Mesodermal cell (in vitro differentiated cells): ENCODE measurements around the gene SLFNL1.

Experiments
- H3K27ac ChIP-seq: 2 replicates; pipeline ENCODE4 v1.7.0; 2013; ENCODE audit warnings: mild to moderate bottlenecking, low read depth, low read length, moderate library complexity; ENCODE audit not compliant: severe bottlenecking
- H3K36me3 ChIP-seq: 2 replicates; pipeline ENCODE4 v1.7.1; 2013; ENCODE audit warnings: mild to moderate bottlenecking, low read length, moderate library complexity; ENCODE audit not compliant: control insufficient read depth, insufficient read depth
- H3K4me1 ChIP-seq: one replicate; pipeline ENCODE4 v1.7.1; 2013; ENCODE audit warnings: mild to moderate bottlenecking, low read length; ENCODE audit not compliant: insufficient read depth, control insufficient read depth, poor library complexity, severe bottlenecking
- H3K4me3 ChIP-seq: 2 replicates; pipeline ENCODE4 v1.7.0; 2013; ENCODE audit warnings: low read length, control low read depth, mild to moderate bottlenecking; ENCODE audit not compliant: insufficient read depth, poor library complexity, severe bottlenecking; ENCODE audit errors: extremely low read depth
- H3K9me3 ChIP-seq: 2 replicates; pipeline ENCODE4 v1.7.1; 2013; ENCODE audit warnings: mild to moderate bottlenecking, low read length, moderate library complexity; ENCODE audit not compliant: control insufficient read depth
- WGBS, 2 experiments: methylation state at CpG; one replicate each; pipeline ENCODE4 v1.1.5; 2013; ENCODE audit warnings: missing lambda C conversion rate in 2 of 2; ENCODE audit not compliant: insufficient coverage in 2 of 2; 5-methylcytosine and 5-hydroxymethylcytosine counted together

The SLFNL1 gene

DNA sequence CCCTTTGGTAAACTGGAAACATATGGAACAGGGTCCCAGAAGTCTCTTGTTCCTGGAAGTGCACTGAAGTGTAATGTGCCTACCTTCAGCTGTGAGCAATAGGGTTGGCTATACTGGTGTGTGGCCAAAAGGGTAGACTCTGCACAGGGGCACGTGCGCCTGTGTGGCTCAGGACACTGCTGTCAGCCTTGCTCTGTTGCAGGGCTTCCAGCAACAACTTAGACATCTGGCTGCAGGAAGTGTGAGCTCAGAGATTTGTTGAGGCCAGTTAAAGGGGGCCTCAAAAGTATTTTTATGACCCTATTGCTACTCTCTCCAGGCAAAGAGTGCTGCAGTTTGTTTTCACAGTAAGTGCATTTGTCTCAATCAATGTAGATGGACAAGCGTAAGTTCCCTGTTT lies 34.6 kb downstream of the SLFNL1 start:
- H3K27ac ChIP-seq = peak overlapping the region; percentile 6
- no peaks in the 10 kb centered on the region for H3K9me3 ChIP-seq
- peaks cover 99% of the 10 kb centered on the region for H3K36me3 ChIP-seq
- H3K4me3 ChIP-seq = no peak overlapping the region
- peaks cover 26% of the 10 kb centered on the region for H3K4me1 ChIP-seq
- WGBS, 2 experiments = 94 to 100% methylated on average over 2 of the region's 3 CpGs

DNA sequence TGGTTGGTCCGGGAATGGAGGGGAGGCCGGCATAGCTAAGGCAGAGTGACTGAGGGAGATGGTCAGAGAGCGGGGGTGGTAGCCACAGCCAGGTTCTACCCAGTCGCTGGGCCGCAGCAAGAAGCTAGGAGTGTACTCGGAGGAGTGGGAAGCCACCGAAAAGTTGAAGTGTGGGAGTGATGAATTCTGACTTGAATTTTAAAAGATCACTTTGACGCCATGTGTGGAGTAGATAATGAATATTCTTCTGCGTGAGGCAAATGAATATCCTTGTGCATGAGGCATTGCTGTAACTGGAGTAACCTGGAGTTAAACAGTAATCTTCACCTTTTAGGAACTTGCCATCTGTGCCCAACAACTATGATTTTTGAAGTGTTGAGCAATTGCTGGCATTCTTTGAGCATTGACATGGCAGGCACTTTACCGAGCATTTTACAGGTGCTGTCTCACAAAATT lies 35.2 kb downstream of the SLFNL1 start:
- H3K36me3 ChIP-seq = peaks cover 99% of the 10 kb centered on the region
- WGBS, 2 experiments = 96 to 98% methylated on average over 10 of the region's 10 CpGs

GRCh38 chr1:40985875-40986274 lies 35.6 kb downstream of the SLFNL1 start:
- WGBS, 2 experiments = 89 to 98% methylated on average over 3 of the region's 3 CpGs
- Histone ChIP-seq H3K27ac (no peak overlapping the region), H3K9me3 (no peaks in the 10 kb centered on the region), H3K36me3 (peaks cover 94% of the 10 kb centered on the region), H3K4me1 (peaks cover 32% of the 10 kb centered on the region), H3K4me3 (no peak overlapping the region)

More for the DNA sequence above, 35.2 kb downstream of the SLFNL1 start:
- H3K4me3 ChIP-seq = no peak overlapping the region
- peaks cover 27% of the 10 kb centered on the region for H3K4me1 ChIP-seq
- H3K27ac ChIP-seq = no peak overlapping the region
- no peaks in the 10 kb centered on the region for H3K9me3 ChIP-seq

DNA sequence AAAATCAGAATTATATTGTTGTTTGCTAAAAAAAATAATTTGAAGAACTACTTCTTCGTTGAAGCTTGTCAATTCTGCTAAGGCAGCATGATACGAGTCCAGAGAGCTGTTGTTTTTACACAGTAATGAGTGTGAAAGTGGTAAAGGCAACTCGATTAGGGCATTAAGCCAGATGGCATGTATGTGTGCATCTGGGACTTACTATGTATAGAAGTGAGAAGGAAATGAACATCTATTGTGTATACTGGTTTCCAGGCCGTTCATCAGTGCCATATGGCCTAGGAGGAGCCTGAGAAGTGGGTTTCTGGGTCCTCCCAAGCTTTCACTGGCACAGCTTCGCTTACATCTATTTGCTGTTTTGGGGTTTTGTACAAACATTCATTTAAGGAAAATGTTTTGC lies 36.4 kb downstream of the SLFNL1 start:
- Histone ChIP-seq H3K36me3 (peaks cover 87% of the 10 kb centered on the region), H3K4me3 (no peak overlapping the region), H3K4me1 (peaks cover 33% of the 10 kb centered on the region), H3K27ac (no peak overlapping the region), H3K9me3 (no peaks in the 10 kb centered on the region)
- 93 to 97% methylated on average over 5 of the region's 5 CpGs for WGBS, 2 experiments

GRCh38 chr1:40984531-40984930 lies 37.0 kb downstream of the SLFNL1 start:
- Histone ChIP-seq H3K27ac (no peak overlapping the region), H3K36me3 (peaks cover 81% of the 10 kb centered on the region), H3K4me1 (peaks cover 33% of the 10 kb centered on the region), H3K4me3 (no peak overlapping the region), H3K9me3 (no peaks in the 10 kb centered on the region)
- 88% methylated on average over 4 of the region's 4 CpGs; no CpG with 5 or more reads in 1 of the 2 experiments for WGBS, 2 experiments

DNA sequence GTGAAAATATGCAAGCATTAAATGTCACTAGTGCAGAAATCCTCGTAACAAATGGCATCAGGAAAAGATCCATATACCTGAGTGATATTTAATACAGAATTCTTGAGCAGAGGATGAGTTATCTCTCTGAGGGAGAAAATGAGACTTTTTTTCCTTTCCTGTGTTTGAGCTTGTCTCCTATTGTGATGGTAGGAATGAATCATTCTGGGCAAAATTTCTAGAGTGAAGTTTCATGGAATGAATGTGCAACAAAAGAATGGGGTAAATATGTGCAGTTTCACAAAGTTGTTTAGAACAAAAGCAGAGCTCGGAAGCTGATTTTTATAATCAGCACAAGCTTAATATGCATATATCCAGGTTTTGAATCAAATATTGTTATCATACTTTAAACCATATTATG lies 37.5 kb downstream of the SLFNL1 start:
- WGBS, 2 experiments = 100% methylated on average over 1 of the region's 2 CpGs; no CpG with 5 or more reads in 1 of the 2 experiments
- Histone ChIP-seq H3K4me1 (peaks cover 33% of the 10 kb centered on the region), H3K9me3 (no peaks in the 10 kb centered on the region), H3K27ac (no peak overlapping the region), H3K4me3 (no peak overlapping the region), H3K36me3 (peaks cover 76% of the 10 kb centered on the region)

GRCh38 chr1:40983286-40983685 lies 38.2 kb downstream of the SLFNL1 start:
- Histone ChIP-seq H3K36me3 (peaks cover 69% of the 10 kb centered on the region), H3K9me3 (no peaks in the 10 kb centered on the region), H3K27ac (no peak overlapping the region), H3K4me1 (peaks cover 33% of the 10 kb centered on the region), H3K4me3 (no peak overlapping the region)
- 80% methylated on average over 1 of the region's 1 CpG; no CpG with 5 or more reads in 1 of the 2 experiments for WGBS, 2 experiments

GRCh38 chr1:40982721-40983120 lies 38.8 kb downstream of the SLFNL1 start:
- Histone ChIP-seq H3K36me3 (peaks cover 63% of the 10 kb centered on the region), H3K4me1 (peaks cover 35% of the 10 kb centered on the region), H3K4me3 (no peak overlapping the region), H3K27ac (no peak overlapping the region), H3K9me3 (no peaks in the 10 kb centered on the region)
- WGBS, 2 experiments = 100% methylated on average over 1 of the region's 1 CpG

DNA sequence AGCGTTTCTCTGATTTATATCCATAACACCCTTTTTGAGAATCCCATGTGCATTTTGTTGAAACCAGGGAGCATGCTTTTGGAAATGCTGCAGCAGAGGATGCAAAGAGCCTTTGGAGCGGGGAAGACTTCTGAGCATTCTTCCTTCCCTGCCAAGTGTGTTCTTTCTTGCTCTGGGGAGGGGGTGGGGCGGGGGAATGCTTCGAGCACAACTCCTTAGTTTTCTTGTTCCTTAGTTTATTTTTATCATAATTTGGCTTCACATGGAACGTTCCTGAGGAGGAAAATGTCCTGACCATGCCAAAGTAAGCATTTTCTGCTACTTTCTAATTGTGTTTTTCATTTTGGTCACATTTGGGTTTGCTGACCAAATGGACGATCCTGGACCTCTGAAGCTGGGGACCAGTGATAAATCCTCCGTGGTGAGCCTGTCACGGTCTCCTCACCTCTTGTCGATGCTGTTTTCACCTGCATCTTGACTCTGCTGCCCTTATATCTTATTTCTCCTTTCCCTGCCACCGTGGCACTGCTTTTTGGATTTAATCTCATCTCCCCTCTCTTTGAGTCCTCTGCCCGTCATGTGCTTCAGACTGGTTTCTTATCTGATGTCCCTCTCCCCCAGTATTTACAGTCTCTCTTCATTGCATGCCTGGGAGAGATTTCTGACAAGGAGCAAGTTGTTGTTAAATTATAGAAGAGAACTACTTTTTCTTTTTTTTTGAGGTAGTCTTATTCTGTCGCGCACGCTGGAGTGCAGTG lies 39.7 kb downstream of the SLFNL1 start:
- H3K4me3 ChIP-seq = peak overlapping the region; percentile 66

GRCh38 chr1:40980453-40981121 lies 40.9 kb downstream of the SLFNL1 start:
- peaks cover 42% of the 10 kb centered on the region for H3K36me3 ChIP-seq
- peaks cover 42% of the 10 kb centered on the region for H3K4me1 ChIP-seq
- peak overlapping the region; percentile 92 for H3K27ac ChIP-seq
- no peaks in the 10 kb centered on the region for H3K9me3 ChIP-seq
- peak overlapping the region; percentile 66 for H3K4me3 ChIP-seq
- 3 to 12% methylated on average over 17 to 26 of the region's 27 CpGs for WGBS, 2 experiments

More for the DNA sequence above, 39.7 kb downstream of the SLFNL1 start:
- no peaks in the 10 kb centered on the region for H3K9me3 ChIP-seq
- peaks cover 54% of the 10 kb centered on the region for H3K36me3 ChIP-seq
- WGBS, 2 experiments = 78 to 91% methylated on average over 9 to 14 of the region's 14 CpGs
- H3K27ac ChIP-seq = no peak overlapping the region
- H3K4me1 ChIP-seq = peaks cover 43% of the 10 kb centered on the region

- H3K4me3 ChIP-seq = peak overlapping the region; percentile 66
- peaks cover 36% of the 10 kb centered on the region for H3K36me3 ChIP-seq
- H3K27ac ChIP-seq = peak overlapping the region; percentile 92
- WGBS, 2 experiments = 0% methylated on average over 29 to 42 of the region's 50 CpGs
- H3K9me3 ChIP-seq = no peaks in the 10 kb centered on the region
- peaks cover 46% of the 10 kb centered on the region for H3K4me1 ChIP-seq
Observed at GRCh38 chr1:40980068-40980452, 41.5 kb downstream of the SLFNL1 start.
